BJ (cell line): Measurements from ENCODE around the gene IL19. TPM values are rescaled to one million over a fixed set of nuclear protein-coding genes. Genes with fewer than 3 reads are reported as not detected.

Experiments
- CTCF ChIA-PET: fragments of 350-600 bp; formaldehyde crosslinking; extraction: SDS; loops from one replicate; lab custom pipeline; 2021; ENCODE audit warnings: antibody characterized with exemption, inconsistent platforms; lab: Yijun Ruan, JAX
- POLR2A ChIA-PET: fragments of 300-600 bp; sonication (Branson Sonifier 250); formaldehyde crosslinking; extraction: SDS; loops from one replicate; lab custom pipeline; 2021; ENCODE audit warnings: antibody characterized with exemption; lab: Charles Lee
- DNase-seq: peaks from one replicate; pipeline ENCODE4 v3.0.0-alpha.2; 2011; ENCODE audit warnings: low read depth
- H3K27me3 ChIP-seq: 2 replicates; pipeline ENCODE4 v1.6.0; 2011; ENCODE audit warnings: low read length; ENCODE audit not compliant: control insufficient read depth, insufficient read depth
- H3K36me3 ChIP-seq: 2 replicates; pipeline ENCODE4 v1.5.1; 2011; ENCODE audit warnings: low read length; ENCODE audit not compliant: control insufficient read depth, insufficient read depth
- H3K4me3 ChIP-seq: 2 replicates; pipeline ENCODE4 v1.5.1; 2011; ENCODE audit warnings: low read depth, mild to moderate bottlenecking, control low read depth, low read length
- polyA plus RNA-seq: library from polyadenylated mRNA; depleted of rRNA; stranded (reverse); fragments of >200 nt; gene quantifications from 2 replicates; pipeline ENCODE4 v1.2.3, GENCODE V29; 2011
- TF ChIP-seq, protein P1 (sequence below): IDR thresholded peaks from 2 replicates; pipeline ENCODE4 v1.5.1; 2011; ENCODE audit warnings: low read depth, mild to moderate bottlenecking, control low read depth, inconsistent platforms, low read length, moderate library complexity; ENCODE audit not compliant: insufficient read depth

The IL19 gene
- polyA plus RNA-seq, 1 experiment = not detected

DNA sequence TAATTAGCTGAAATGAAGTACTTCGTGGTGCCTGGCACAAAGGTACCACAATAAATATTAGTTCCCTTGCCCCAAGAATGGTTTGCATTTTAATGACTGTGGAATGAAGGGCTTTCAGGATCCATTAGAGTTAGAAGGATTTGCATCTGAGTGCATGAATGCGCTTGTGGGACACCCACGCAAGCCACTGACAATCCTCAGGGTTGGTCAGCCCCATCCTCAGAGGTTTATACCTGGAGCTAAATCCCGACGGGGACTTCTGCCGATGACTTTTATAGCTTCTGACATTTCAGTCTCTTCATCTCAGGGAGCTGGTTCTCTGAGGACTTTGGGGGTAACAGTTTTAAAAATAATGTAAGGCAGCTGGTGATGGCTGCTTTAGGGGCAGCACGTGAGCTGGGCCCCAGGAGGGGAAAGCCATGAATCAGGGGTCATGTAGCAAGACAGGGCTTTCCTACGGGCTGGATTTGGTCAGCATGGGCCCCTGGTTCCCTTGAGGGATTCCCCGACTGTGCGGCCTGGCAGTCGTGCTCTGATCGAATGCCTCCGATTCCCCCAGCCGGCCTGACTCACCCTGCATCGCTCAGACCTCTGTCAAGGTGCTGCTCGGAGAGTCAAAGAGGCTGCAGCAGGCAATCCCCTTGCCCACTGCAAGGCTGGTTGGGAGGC, 22.5 kb downstream of the IL19 start:
- Histone ChIP-seq H3K4me3 (no peak overlapping the region), H3K36me3 (no peaks in the 10 kb centered on the region), H3K27me3 (no peaks in the 10 kb centered on the region)
- CTCF ChIA-PET = interaction anchor here (0.9 to 1.6 kb wide), 4 partner anchors 11 to 58 kb away, joined by 3 to 6 read pairs (median 5); no protein-coding TSS in a partner anchor
- no peak for DNase-seq
- POLR2A ChIA-PET = no interaction called here
- TF ChIP-seq, protein P1, sequence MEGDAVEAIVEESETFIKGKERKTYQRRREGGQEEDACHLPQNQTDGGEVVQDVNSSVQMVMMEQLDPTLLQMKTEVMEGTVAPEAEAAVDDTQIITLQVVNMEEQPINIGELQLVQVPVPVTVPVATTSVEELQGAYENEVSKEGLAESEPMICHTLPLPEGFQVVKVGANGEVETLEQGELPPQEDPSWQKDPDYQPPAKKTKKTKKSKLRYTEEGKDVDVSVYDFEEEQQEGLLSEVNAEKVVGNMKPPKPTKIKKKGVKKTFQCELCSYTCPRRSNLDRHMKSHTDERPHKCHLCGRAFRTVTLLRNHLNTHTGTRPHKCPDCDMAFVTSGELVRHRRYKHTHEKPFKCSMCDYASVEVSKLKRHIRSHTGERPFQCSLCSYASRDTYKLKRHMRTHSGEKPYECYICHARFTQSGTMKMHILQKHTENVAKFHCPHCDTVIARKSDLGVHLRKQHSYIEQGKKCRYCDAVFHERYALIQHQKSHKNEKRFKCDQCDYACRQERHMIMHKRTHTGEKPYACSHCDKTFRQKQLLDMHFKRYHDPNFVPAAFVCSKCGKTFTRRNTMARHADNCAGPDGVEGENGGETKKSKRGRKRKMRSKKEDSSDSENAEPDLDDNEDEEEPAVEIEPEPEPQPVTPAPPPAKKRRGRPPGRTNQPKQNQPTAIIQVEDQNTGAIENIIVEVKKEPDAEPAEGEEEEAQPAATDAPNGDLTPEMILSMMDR = no peak

DNA sequence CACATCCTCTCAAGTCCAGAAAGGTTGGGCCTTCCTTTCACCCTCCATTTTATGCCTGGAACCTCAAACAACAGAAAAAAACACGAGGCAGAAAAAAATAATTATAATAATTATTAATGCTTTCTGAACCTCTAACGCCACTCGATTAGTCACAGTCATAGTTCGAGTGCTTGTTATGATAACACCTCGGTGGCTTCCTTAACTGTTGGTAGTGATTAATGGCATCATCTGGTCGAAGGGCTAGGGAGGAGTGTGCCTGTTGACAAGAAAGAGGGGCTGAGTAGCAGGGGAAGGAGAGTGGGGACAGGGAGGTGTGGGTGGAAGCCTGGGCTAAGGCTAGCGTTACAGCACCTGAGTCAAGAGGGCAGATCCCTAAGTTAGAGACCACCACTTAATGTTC, 23.0 kb downstream of the IL19 start:
- no peak for DNase-seq
- ChIA-PET POLR2A (no interaction called here), CTCF (interaction anchor here (0.9 to 1.6 kb wide), 3 partner anchors 16 to 59 kb away, joined by 3 to 6 read pairs (median 4); no protein-coding TSS in a partner anchor)
- Histone ChIP-seq H3K36me3 (no peaks in the 10 kb centered on the region), H3K4me3 (no peak overlapping the region), H3K27me3 (no peaks in the 10 kb centered on the region)
- TF ChIP-seq, protein P1 = no peak

DNA sequence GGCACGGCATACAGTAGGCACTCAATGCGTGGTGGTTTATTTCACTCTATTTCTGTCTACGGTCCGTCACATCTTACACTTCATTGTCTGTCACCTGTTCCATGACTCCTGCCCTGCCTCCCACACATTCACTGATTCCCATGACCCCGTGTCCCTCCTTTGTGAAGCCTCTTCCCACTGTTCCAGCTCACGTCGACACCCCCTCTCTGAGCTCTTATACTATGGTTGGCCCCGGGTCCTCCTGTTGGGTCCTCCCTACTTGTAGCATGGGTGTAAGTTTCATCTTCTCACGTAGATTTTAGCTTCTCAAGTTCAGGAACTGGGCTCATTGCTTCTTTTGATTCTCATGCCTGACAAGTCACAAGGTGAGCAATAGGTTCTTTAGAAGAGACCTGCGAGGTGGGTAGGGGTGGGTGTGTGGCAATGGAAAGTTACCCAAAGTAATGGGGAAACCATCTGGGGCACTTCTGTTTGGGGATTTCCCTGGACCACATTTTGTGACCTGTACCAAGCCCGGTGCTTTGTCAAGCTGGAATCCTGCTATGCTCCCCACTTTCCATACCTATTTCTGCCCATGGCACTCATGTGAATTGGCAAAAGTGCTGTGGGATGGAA, 23.8 kb downstream of the IL19 start:
- Histone ChIP-seq H3K27me3 (no peaks in the 10 kb centered on the region), H3K4me3 (no peak overlapping the region), H3K36me3 (no peaks in the 10 kb centered on the region)
- TF ChIP-seq, protein P1 = no peak
- CTCF ChIA-PET = interaction anchor here (0.7 to 1.7 kb wide), 4 partner anchors 13 to 118 kb away, joined by 3 to 6 read pairs (median 5); no protein-coding TSS in a partner anchor
- POLR2A ChIA-PET = no interaction called here
- DNase-seq = no peak

DNA sequence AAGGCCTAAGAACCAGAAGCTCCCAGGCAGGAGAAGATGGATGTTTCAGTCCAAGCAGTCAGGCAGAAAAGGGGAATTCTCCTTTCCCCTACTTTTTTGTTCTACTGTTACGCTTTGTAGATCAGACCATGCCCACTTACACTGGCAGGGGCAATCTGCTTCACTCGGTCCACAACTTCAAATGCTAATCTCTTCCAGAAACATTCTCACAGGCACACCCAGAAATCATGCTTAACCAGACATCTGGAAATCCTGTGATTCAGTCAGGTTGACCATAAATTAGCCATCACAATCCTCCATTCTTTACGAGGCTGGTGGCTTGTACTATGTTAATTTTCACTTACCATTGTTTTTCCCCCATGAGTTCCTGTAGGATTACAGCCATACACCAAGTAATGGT, 25.5 kb downstream of the IL19 start:
- Histone ChIP-seq H3K27me3 (no peaks in the 10 kb centered on the region), H3K36me3 (no peaks in the 10 kb centered on the region), H3K4me3 (no peak overlapping the region)
- CTCF ChIA-PET = interaction anchor here (1.4 kb wide), 1 partner anchor 61 kb away, joined by 7 read pairs; no protein-coding TSS in a partner anchor
- TF ChIP-seq, protein P1 = no peak
- POLR2A ChIA-PET = no interaction called here
- DNase-seq = no peak

DNA sequence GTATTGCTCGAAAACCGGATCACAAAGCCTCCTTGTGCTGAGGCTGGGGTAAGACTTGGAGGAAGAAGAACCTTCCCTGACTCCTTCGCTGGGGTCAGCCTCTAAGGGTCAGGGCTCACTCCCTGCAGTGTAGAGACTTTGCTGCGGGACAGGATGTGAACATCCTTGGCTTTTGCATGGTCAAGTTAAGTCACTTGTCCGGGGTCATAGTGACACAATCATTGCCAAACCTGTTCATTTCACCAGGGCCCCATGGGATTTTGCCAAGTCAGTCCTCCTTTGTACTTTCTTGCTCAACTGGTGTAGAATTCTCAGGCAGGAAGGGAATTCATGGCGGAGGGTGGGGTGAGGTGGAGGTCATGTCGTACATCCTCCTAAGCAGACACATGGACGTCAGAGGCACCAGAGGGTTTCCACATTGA, 26.4 kb downstream of the IL19 start:
- TF ChIP-seq, protein P1 = no peak
- no peaks in the 10 kb centered on the region for H3K36me3 ChIP-seq
- ChIA-PET CTCF (interaction anchor here (1.2 to 4.4 kb wide), 3 partner anchors 13 to 115 kb away, joined by 3 to 21 read pairs (median 4); no protein-coding TSS in a partner anchor), POLR2A (no interaction called here)
- DNase-seq = no peak
- H3K4me3 ChIP-seq = no peak overlapping the region
- H3K27me3 ChIP-seq = no peaks in the 10 kb centered on the region
